ENCODE results near the gene SEMA6A. TPM values are rescaled to one million over a fixed set of nuclear protein-coding genes. Genes with fewer than 3 reads are reported as not detected.

The SEMA6A gene
- total RNA-seq, 1 experiment from 2014 or later, result not detected

- H3K27ac ChIP-seq (ENCODE audit: low read length), result no peak overlapping the region
- DNase-seq, result no peak
- H3K4me3 ChIP-seq (ENCODE audit: low read length), result no peak overlapping the region
- H3K9me3 ChIP-seq (ENCODE audit: low read length), result no peaks in the 10 kb centered on the region
- H3K36me3 ChIP-seq (ENCODE audit: insufficient read depth, low read length), result no peaks in the 10 kb centered on the region
- H3K9me2 ChIP-seq (replicated peaks; ENCODE audit: insufficient read depth, low read length), result no peaks in the 10 kb centered on the region
- no peak overlapping the region for H2AFZ ChIP-seq (ENCODE audit: low read length)
- no peak overlapping the region for H3K9ac ChIP-seq (ENCODE audit: low read length)
- H3K27me3 ChIP-seq (ENCODE audit: low read length), result no peaks in the 10 kb centered on the region
- H4K20me1 ChIP-seq (ENCODE audit: insufficient read depth, low read depth, low read length), result no peaks in the 10 kb centered on the region
- no peaks in the 10 kb centered on the region for H3K79me2 ChIP-seq (ENCODE audit: low read length)
- no peaks in the 10 kb centered on the region for H3K4me1 ChIP-seq (ENCODE audit: low read length)
- no peak overlapping the region for H3K4me2 ChIP-seq (ENCODE audit: low read depth, low read length, poor library complexity, severe bottlenecking)
Measured at GRCh38 chr5:116394186-116394867, 180.3 kb downstream of the SEMA6A start.
